Caco-2 (cell line): ENCODE measurements around the gene IL17C. TPM values are rescaled to one million over a fixed set of nuclear protein-coding genes. Genes with fewer than 3 reads are reported as not detected.

Experiments used
- BruUV-seq: library from RNA; stranded (reverse); fragments of 400-500 nt; replicated peaks from 2 replicates; lab custom pipeline; 2021; lab: Mats Ljungman, UMichigan
- CTCF ChIA-PET: fragments of 300-600 bp; sonication (Branson Sonifier 250); formaldehyde crosslinking; loops from one replicate; lab custom pipeline; 2022; ENCODE audit warnings: antibody characterized with exemption; lab: Charles Lee
- POLR2A ChIA-PET: fragments of 300-600 bp; sonication (Branson Sonifier 250); formaldehyde crosslinking; loops from one replicate; lab custom pipeline; 2022; ENCODE audit warnings: antibody characterized with exemption; lab: Charles Lee
- DNase-seq, 2 experiments: peaks; one replicate each; pipeline versions ENCODE4 v3.0.0 to v3.0.0-alpha.2; 2020 to 2022
- H3K27me3 ChIP-seq: replicated peaks from 2 replicates; pipeline ENCODE4 v1.6.0; 2011; ENCODE audit warnings: low read length; ENCODE audit not compliant: control insufficient read depth, insufficient read depth
- H3K36me3 ChIP-seq: 2 replicates; pipeline ENCODE4 v1.5.1; 2011; ENCODE audit warnings: low read length; ENCODE audit not compliant: control insufficient read depth, insufficient read depth
- H3K4me1 ChIP-seq: fragments of 250-450 bp; sonication (Bioruptor Pico); 2 replicates; pipeline ENCODE4 v1.5.1; 2020; ENCODE audit warnings: mild to moderate bottlenecking
- H3K4me3 ChIP-seq: 2 replicates; pipeline ENCODE4 v1.5.1; 2011; ENCODE audit warnings: low read depth, mild to moderate bottlenecking, control low read depth, low read length
- H3K9me3 ChIP-seq: fragments of 250-450 bp; sonication (Bioruptor Pico); 2 replicates; pipeline ENCODE4 v1.5.1; 2020; ENCODE audit warnings: mild to moderate bottlenecking, moderate library complexity
- H3K27ac Mint-ChIP-seq: one replicate; pipeline ENCODE4 v1.8.0; 2022; ENCODE audit warnings: mixed read lengths; ENCODE audit not compliant: unreplicated experiment
- H3K27me3 Mint-ChIP-seq: one replicate; pipeline ENCODE4 v1.8.0; 2022; ENCODE audit warnings: mixed read lengths; ENCODE audit not compliant: insufficient read depth, unreplicated experiment
- H3K36me3 Mint-ChIP-seq: one replicate; pipeline ENCODE4 v1.8.0; 2022; ENCODE audit warnings: mild to moderate bottlenecking, mixed read lengths; ENCODE audit not compliant: insufficient read depth, unreplicated experiment
- H3K4me1 Mint-ChIP-seq: one replicate; pipeline ENCODE4 v1.8.0; 2022; ENCODE audit warnings: low read depth, mixed read lengths; ENCODE audit not compliant: unreplicated experiment
- H3K4me3 Mint-ChIP-seq: one replicate; pipeline ENCODE4 v1.8.0; 2022; ENCODE audit warnings: mild to moderate bottlenecking, moderate library complexity, mixed read lengths; ENCODE audit not compliant: unreplicated experiment
- H3K9me3 Mint-ChIP-seq: one replicate; pipeline ENCODE4 v1.8.0; 2022; ENCODE audit warnings: mixed read lengths; ENCODE audit not compliant: unreplicated experiment
- CTCF ChIP-seq, 2 experiments: fragments of 200-600 bp in 1 of 2; IDR thresholded peaks; 1 replicate in 1 of 2; 2 replicates in 1 of 2; pipeline versions ENCODE4 v1.5.1 to v1.8.0; 2011 to 2022; ENCODE audit warnings: antibody characterized with exemption in 1 of 2, control low read depth in 1 of 2, inconsistent platforms in 1 of 2, low read depth in 1 of 2, low read length in 1 of 2, mild to moderate bottlenecking in 1 of 2, moderate library complexity in 1 of 2; ENCODE audit not compliant: insufficient read depth in 1 of 2, severe bottlenecking in 1 of 2, unreplicated experiment in 1 of 2
- intact Hi-C: fragments of 100-400 bp; cut with micrococcal nuclease; formaldehyde crosslinking; loops from one replicate; pipeline ENCODE4 v1.10.0; 2022; ENCODE audit not compliant: unreplicated experiment
- total RNA-seq: library from RNA; stranded (reverse); gene quantifications from 2 replicates; pipeline ENCODE4 v1.2.3, GENCODE V29; 2022

IL17C gene
- total RNA-seq, 1 experiment from 2014 or later, result not detected

- POLR2A ChIA-PET, result no interaction called here
- Mint-ChIP-seq H3K27me3 (no peaks in the 10 kb centered on the region), H3K27ac (peak overlapping the region; percentile 88)
These were observed 23.1 kb downstream of the IL17C start for GRCh38 chr16:88661468-88661867.

DNA sequence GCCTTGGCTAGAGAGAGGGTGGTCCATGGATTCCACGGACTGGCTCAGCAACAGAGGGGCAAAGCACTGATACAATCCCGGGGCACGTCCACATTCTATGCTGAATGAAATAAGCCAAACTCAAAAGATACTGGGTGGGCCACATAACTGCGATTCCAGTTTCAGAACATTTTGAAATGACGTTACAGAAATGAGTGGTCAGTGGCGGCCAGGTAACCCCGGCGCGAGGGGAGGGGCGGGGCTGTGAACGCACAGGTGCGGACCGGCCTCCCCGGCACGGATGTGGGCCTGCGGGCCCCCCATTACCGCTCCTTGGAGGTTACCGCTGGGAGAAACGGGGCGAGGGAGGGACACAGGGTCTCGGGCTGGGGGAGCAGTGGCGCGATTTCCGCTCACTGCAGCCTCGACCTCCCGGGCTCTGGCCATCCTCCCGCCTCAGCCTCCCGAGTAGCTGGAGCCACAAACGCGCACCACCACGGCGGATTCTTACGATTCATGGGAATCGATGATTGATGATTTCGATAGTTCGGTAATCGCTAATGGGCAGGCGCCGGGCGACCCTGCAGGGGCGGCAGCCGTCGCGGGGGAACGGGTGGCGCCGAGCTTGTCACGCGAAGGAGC, 24.0 kb downstream of the IL17C start:
- Histone ChIP-seq H3K36me3 (no peaks in the 10 kb centered on the region; the same call in 1 of the 2 replicates), H3K4me3 (peak overlapping the region; percentile 84), H3K9me3 (no peaks in the 10 kb centered on the region), H3K27me3 (no peaks in the 10 kb centered on the region), H3K4me1 (peaks cover 11% of the 10 kb centered on the region)
- Mint-ChIP-seq H3K9me3 (no peaks in the 10 kb centered on the region), H3K4me1 (peaks cover 5% of the 10 kb centered on the region), H3K4me3 (peak overlapping the region; percentile 94), H3K36me3 (peaks cover 11% of the 10 kb centered on the region), H3K27ac (peak overlapping the region; percentile 88), H3K27me3 (no peaks in the 10 kb centered on the region)
- intact Hi-C loops, result loop anchor here (1.0 to 5.0 kb wide), 2 partner anchors 11 to 45 kb away; partner anchors contain the start of genes CTU2, CYBA and RNF166
- BruUV-seq, result TSS peak; percentile 57
- ChIA-PET CTCF (interaction anchor here (0.6 to 1.4 kb wide), 4 partner anchors 9 to 92 kb away, joined by 3 to 13 read pairs (median 4); partner anchors contain the start of gene ZC3H18), POLR2A (interaction anchor here (0.5 to 1.0 kb wide), 4 partner anchors 13 to 1211 kb away, joined by 3 to 6 read pairs (median 5); no protein-coding TSS in a partner anchor)
- peak in 1 of 2 experiments; percentile 50 for DNase-seq
- TF ChIP-seq CTCF (IDR thresholded peaks at IDR 0.05; ENCODE audit: insufficient read depth in 1 of 2, low read depth in 1 of 2, low read length in 1 of 2, severe bottlenecking in 1 of 2, unreplicated experiment in 1 of 2), result no peak

More at GRCh38 chr16:88661468-88661867, 23.1 kb downstream of the IL17C start:
- no peaks in the 10 kb centered on the region for H3K9me3 ChIP-seq
- peak overlapping the region; percentile 22 for H3K4me3 ChIP-seq
- Mint-ChIP-seq H3K4me3 (peak overlapping the region; percentile 94), H3K36me3 (peaks cover 14% of the 10 kb centered on the region), H3K9me3 (no peaks in the 10 kb centered on the region), H3K4me1 (peaks cover 5% of the 10 kb centered on the region)
- intact Hi-C loops, result loop anchor here (5.0 kb wide), 1 partner anchor 46 kb away; the partner anchor contains the start of genes CTU2 and RNF166
- TF ChIP-seq CTCF (IDR thresholded peaks at IDR 0.05; ENCODE audit: insufficient read depth in 1 of 2, low read depth in 1 of 2, low read length in 1 of 2, severe bottlenecking in 1 of 2, unreplicated experiment in 1 of 2), result no peak
- CTCF ChIA-PET, result no interaction called here
- BruUV-seq, result no TSS peak
- no peaks in the 10 kb centered on the region; the same call in none of the 2 replicates for H3K36me3 ChIP-seq
- H3K27me3 ChIP-seq, result no peaks in the 10 kb centered on the region
- peaks cover 11% of the 10 kb centered on the region for H3K4me1 ChIP-seq
- DNase-seq, result no peak

DNA sequence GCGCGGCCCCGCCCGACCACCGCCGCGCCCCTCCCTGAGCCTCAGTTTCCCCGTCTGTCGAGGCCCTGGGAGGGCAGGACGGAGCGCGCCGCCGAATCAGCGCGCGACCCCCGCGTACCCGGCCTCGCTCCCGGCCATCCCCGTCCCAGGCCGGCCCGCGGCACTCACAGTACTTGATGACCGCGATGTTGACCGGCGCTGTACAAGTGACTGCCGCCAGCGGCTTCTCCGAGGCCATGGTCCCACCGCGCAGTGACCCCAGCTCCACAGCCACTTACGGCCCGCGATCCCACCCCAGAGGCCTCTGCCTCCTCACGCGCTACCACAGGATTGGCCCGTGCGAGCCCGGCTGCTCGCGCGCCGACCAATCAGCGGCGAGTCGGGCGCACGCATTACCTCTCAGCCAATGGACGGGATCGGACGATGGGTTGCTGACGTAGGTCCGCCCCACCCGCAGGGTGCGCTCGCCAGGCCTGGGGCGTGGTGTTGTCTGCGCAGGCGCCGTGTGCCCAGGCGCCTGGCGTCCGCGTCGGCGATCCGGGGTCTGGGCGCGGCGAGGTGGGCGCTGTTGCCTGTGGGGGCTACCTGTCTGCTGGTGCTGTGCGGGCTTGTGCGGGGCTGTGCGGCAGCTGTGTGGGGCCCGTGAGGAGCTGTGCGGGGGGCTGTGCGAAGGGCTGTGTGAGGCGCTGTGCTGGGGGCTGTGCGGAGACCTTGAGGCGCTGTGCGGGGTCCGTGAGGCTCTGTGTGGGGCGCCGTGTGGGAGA, 24.7 kb downstream of the IL17C start, which contains the start of gene MVD:
Gene MVD, minus strand, starts transcription at position 249 of the 764 bp plus-strand sequence. Its CDS starts 11 bp downstream, at position 238.
- CTCF ChIA-PET, result interaction anchor here (0.5 to 1.4 kb wide), 5 partner anchors 9 to 93 kb away, joined by 3 to 13 read pairs (median 4); partner anchors contain the start of gene ZC3H18
- H3K27me3 ChIP-seq, result no peaks in the 10 kb centered on the region
- Mint-ChIP-seq H3K4me3 (peak within 1 kb of the TSS; percentile 94), H3K4me1 (peaks cover 5% of the 10 kb centered on the region), H3K27ac (peak within 1 kb of the TSS; percentile 88), H3K36me3 (peaks cover 18% of the 10 kb centered on the region), H3K27me3 (no peaks in the 10 kb centered on the region), H3K9me3 (no peaks in the 10 kb centered on the region)
- no peaks in the 10 kb centered on the region for H3K9me3 ChIP-seq
- H3K36me3 ChIP-seq, result no peaks in the 10 kb centered on the region; the same call in 1 of the 2 replicates
- BruUV-seq, result no TSS peak
- DNase-seq, result peak; percentile 99
- POLR2A ChIA-PET, result interaction anchor here (0.5 to 1.0 kb wide), 4 partner anchors 14 to 1211 kb away, joined by 3 to 6 read pairs (median 5); no protein-coding TSS in a partner anchor
- peaks cover 11% of the 10 kb centered on the region for H3K4me1 ChIP-seq
- peak within 1 kb of the TSS; percentile 84 for H3K4me3 ChIP-seq
- intact Hi-C loops, result loop anchor here (1.0 to 5.0 kb wide), 3 partner anchors 12 to 44 kb away; partner anchors contain the start of genes CTU2, CYBA, RNF166 and SNAI3
- TF ChIP-seq CTCF (IDR thresholded peaks at IDR 0.05; ENCODE audit: insufficient read depth in 1 of 2, low read depth in 1 of 2, low read length in 1 of 2, severe bottlenecking in 1 of 2, unreplicated experiment in 1 of 2), result peak in 1 of 2 experiments; percentile 18
